IgD-negative memory B cell (primary cell): ENCODE data around the gene DDX5. TPM values are rescaled to one million over a fixed set of nuclear protein-coding genes. Genes with fewer than 3 reads are reported as not detected.
A peak's percentile ranks its signal among the peaks of the same experiment; 100 is the strongest.
"Not testable (repeated sequence)": the region's sequence is repeated elsewhere in the genome, so short reads cannot be mapped to it uniquely, and the experiment has no call there.

ENCODE experiments used
- H3K27ac Mint-ChIP-seq, 3 donors: one replicate each; pipeline ENCODE4 v1.8.0; 2020 to 2022; ENCODE audit warnings: mild to moderate bottlenecking in 3 of 3, mixed read lengths in 3 of 3, moderate library complexity in 1 of 3
- H3K27me3 Mint-ChIP-seq: one replicate; pipeline ENCODE4 v1.8.0; 2021; ENCODE audit warnings: mixed read lengths
- H3K36me3 Mint-ChIP-seq: one replicate; pipeline ENCODE4 v1.8.0; 2020; ENCODE audit warnings: mild to moderate bottlenecking, mixed read lengths
- H3K4me1 Mint-ChIP-seq, 3 donors: one replicate each; pipeline ENCODE4 v1.8.0; 2020 to 2022; ENCODE audit warnings: mixed read lengths in 3 of 3, mild to moderate bottlenecking in 1 of 3
- H3K4me3 Mint-ChIP-seq, 4 donors: one replicate each; pipeline ENCODE4 v1.8.0; 2020 to 2022; ENCODE audit warnings: mild to moderate bottlenecking in 4 of 4, mixed read lengths in 4 of 4, moderate library complexity in 3 of 4
- H3K9me3 Mint-ChIP-seq, 3 donors: one replicate each; pipeline ENCODE4 v1.8.0; 2020 to 2021; ENCODE audit warnings: mixed read lengths in 3 of 3, mild to moderate bottlenecking in 1 of 3
- polyA plus RNA-seq: library from polyadenylated mRNA; unstranded; fragments of 300-500 nt; fragmentation: Illumina TruSeq; gene quantifications from one replicate; pipeline ENCODE4 v1.2.3, GENCODE V29; 2021

Gene DDX5
- polyA plus RNA-seq, 1 donor from 2014 or later: 1,084 TPM

GRCh38 chr17:64503821-64504768 is 2.0 kb downstream of the DDX5 start:
- Mint-ChIP-seq H3K27ac (peak overlapping the region; percentile 99 to 100 (median 100)), H3K4me1 (peaks cover 37 to 52% (median 48%) of the 10 kb centered on the region in 3 donors), H3K27me3 (no peaks in the 10 kb centered on the region), H3K9me3 (no peaks in the 10 kb centered on the region), H3K4me3 (peak overlapping the region; percentile 98 to 100 (median 99)), H3K36me3 (peaks cover 7% of the 10 kb centered on the region)

- Mint-ChIP-seq H3K9me3 (no peaks in the 10 kb centered on the region), H3K4me3 (peak overlapping the region in 1 of 4 donors; percentile 99), H3K27me3 (no peaks in the 10 kb centered on the region), H3K4me1 (peaks cover 38 to 54% (median 49%) of the 10 kb centered on the region in 3 donors), H3K36me3 (peaks cover 7% of the 10 kb centered on the region), H3K27ac (peak overlapping the region; percentile 77 to 100 (median 99))
Observed at GRCh38 chr17:64503341-64503740, 2.7 kb downstream of the DDX5 start.

GRCh38 chr17:64502809-64503208 is 3.3 kb downstream of the DDX5 start:
- Mint-ChIP-seq H3K4me1 (peaks cover 37 to 59% (median 48%) of the 10 kb centered on the region in 3 donors), H3K36me3 (peaks cover 7% of the 10 kb centered on the region), H3K27me3 (no peaks in the 10 kb centered on the region), H3K9me3 (no peaks in the 10 kb centered on the region), H3K4me3 (peak overlapping the region in 2 of 4 donors; percentile 55 to 99), H3K27ac (peak overlapping the region; percentile 77 to 99 (median 97))

GRCh38 chr17:64502021-64502420 is 4.1 kb downstream of the DDX5 start:
- Mint-ChIP-seq H3K36me3 (peaks cover 7% of the 10 kb centered on the region), H3K9me3 (no peaks in the 10 kb centered on the region), H3K4me1 (peaks cover 31 to 59% (median 48%) of the 10 kb centered on the region in 3 donors), H3K27ac (peak overlapping the region; percentile 71 to 99 (median 97)), H3K4me3 (peak overlapping the region in 1 of 4 donors; percentile 99), H3K27me3 (no peaks in the 10 kb centered on the region)

GRCh38 chr17:64500862-64501765 is 5.0 kb downstream of the DDX5 start:
- Mint-ChIP-seq H3K9me3 (no peaks in the 10 kb centered on the region), H3K27me3 (no peaks in the 10 kb centered on the region), H3K4me3 (peak overlapping the region in 2 of 4 donors; percentile 18 to 99), H3K4me1 (peaks cover 34 to 69% (median 53%) of the 10 kb centered on the region in 3 donors), H3K36me3 (peaks cover 7% of the 10 kb centered on the region), H3K27ac (peak overlapping the region; percentile 71 to 99 (median 97))

- Mint-ChIP-seq H3K27ac (peak overlapping the region; percentile 37 to 99 (median 48)), H3K4me3 (peak overlapping the region in 2 of 4 donors; percentile 36 to 99), H3K9me3 (no peaks in the 10 kb centered on the region), H3K36me3 (peaks cover 6% of the 10 kb centered on the region), H3K27me3 (no peaks in the 10 kb centered on the region), H3K4me1 (peaks cover 38 to 68% (median 57%) of the 10 kb centered on the region in 3 donors)
Observed at GRCh38 chr17:64500487-64500859, 5.6 kb downstream of the DDX5 start.

- Mint-ChIP-seq H3K4me1 (peaks cover 39 to 67% (median 57%) of the 10 kb centered on the region in 3 donors), H3K27me3 (no peaks in the 10 kb centered on the region), H3K27ac (peak overlapping the region; percentile 37 to 99 (median 54)), H3K4me3 (peak overlapping the region; percentile 10 to 99 (median 27)), H3K9me3 (no peaks in the 10 kb centered on the region), H3K36me3 (peaks cover 6% of the 10 kb centered on the region)
Observed at GRCh38 chr17:64499805-64500486, 6.1 kb downstream of the DDX5 start.

- peaks cover 6% of the 10 kb centered on the region for H3K36me3 Mint-ChIP-seq
Observed at GRCh38 chr17:64498308-64499203, 7.5 kb downstream of the DDX5 start.

GRCh38 chr17:64497565-64498035 is 8.5 kb downstream of the DDX5 start:
- Mint-ChIP-seq H3K4me3 (peak overlapping the region; percentile 97 to 100 (median 99)), H3K36me3 (peaks cover 4% of the 10 kb centered on the region), H3K4me1 (peaks cover 38 to 75% (median 58%) of the 10 kb centered on the region in 3 donors), H3K27me3 (no peaks in the 10 kb centered on the region), H3K27ac (peak overlapping the region; percentile 95 to 99 (median 98)), H3K9me3 (no peaks in the 10 kb centered on the region)

More at GRCh38 chr17:64498308-64499203, 7.5 kb downstream of the DDX5 start:
- Mint-ChIP-seq H3K9me3 (no peaks in the 10 kb centered on the region), H3K27ac (peak overlapping the region; percentile 80 to 99 (median 98)), H3K4me3 (peak overlapping the region in 3 of 4 donors; percentile 29 to 99 (median 61)), H3K4me1 (peaks cover 45 to 76% (median 57%) of the 10 kb centered on the region in 3 donors), H3K27me3 (no peaks in the 10 kb centered on the region)

- Mint-ChIP-seq H3K27ac (peak within 1 kb of the TSS; percentile 95 to 99 (median 98)), H3K4me3 (peak within 1 kb of the TSS; percentile 97 to 100 (median 99)), H3K4me1 (peaks cover 32 to 71% (median 56%) of the 10 kb centered on the region in 3 donors), H3K27me3 (no peaks in the 10 kb centered on the region), H3K9me3 (no peaks in the 10 kb centered on the region), H3K36me3 (peaks cover 4% of the 10 kb centered on the region)
Observed at GRCh38 chr17:64496786-64497564, 9.1 kb downstream of the DDX5 start, which contains the start of gene POLG2. TSS of gene POLG2 (minus strand) at chr17:64497054. CDS start at chr17:64496968, 86 bp downstream.

GRCh38 chr17:64496348-64496785 is 9.7 kb downstream of the DDX5 start:
- H3K4me1 Mint-ChIP-seq: peaks cover 30 to 67% (median 51%) of the 10 kb centered on the region in 3 donors
- H3K27me3 Mint-ChIP-seq: no peaks in the 10 kb centered on the region
- peaks cover 4% of the 10 kb centered on the region for H3K36me3 Mint-ChIP-seq
- peak overlapping the region; percentile 97 to 100 (median 99) for H3K4me3 Mint-ChIP-seq
- H3K9me3 Mint-ChIP-seq: no peaks in the 10 kb centered on the region
- peak overlapping the region; percentile 95 to 99 (median 98) for H3K27ac Mint-ChIP-seq

GRCh38 chr17:64495300-64495699 is 10.8 kb downstream of the DDX5 start:
- Mint-ChIP-seq H3K4me1 (peaks cover 30 to 62% (median 41%) of the 10 kb centered on the region in 3 donors), H3K4me3 (peak overlapping the region; percentile 85 to 100 (median 98)), H3K27ac (peak overlapping the region in 1 of 3 donors; percentile 88)
- H3K36me3 Mint-ChIP-seq, H3K27me3 Mint-ChIP-seq, H3K9me3 Mint-ChIP-seq: not testable (repeated sequence)
